Measurements from ENCODE around the gene HOXC9.

The HOXC9 gene

GRCh38 chr12:53984901-53985691, 14.9 kb upstream of the HOXC9 start, which contains the start of gene HOXC10:
HOXC10 (plus strand) TSS chr12:53985146; CDS start chr12:53985260, 114 bp downstream.
- no peaks in the 10 kb centered on the region for H3K36me3 ChIP-seq
- H3K9me3 ChIP-seq (ENCODE audit: severe bottlenecking): no peaks in the 10 kb centered on the region
- peak within 1 kb of the TSS; percentile 71 for H3K4me3 ChIP-seq (ENCODE audit: low read depth, low read length)
- TF ChIP-seq CTCF (IDR thresholded peaks at IDR 0.05; ENCODE audit: low read depth, low read length): peak; percentile 86
- no peaks in the 10 kb centered on the region for H3K27me3 ChIP-seq (ENCODE audit: insufficient read depth, low read depth, severe bottlenecking)
- DNase-seq: peak; percentile 96
- peak within 1 kb of the TSS; percentile 44 for H3K27ac ChIP-seq

DNA sequence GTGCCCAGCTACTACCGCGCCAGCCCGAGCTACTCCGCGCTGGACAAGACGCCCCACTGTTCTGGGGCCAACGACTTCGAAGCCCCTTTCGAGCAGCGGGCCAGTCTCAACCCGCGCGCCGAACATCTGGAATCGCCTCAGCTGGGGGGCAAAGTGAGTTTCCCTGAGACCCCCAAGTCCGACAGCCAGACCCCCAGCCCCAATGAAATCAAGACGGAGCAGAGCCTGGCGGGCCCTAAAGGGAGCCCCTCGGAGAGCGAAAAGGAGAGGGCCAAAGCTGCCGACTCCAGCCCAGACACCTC, 14.3 kb upstream of the HOXC9 start:
- Histone ChIP-seq H3K9me3 (ENCODE audit: severe bottlenecking) (no peaks in the 10 kb centered on the region), H3K27ac (peak overlapping the region; percentile 44), H3K36me3 (no peaks in the 10 kb centered on the region), H3K27me3 (ENCODE audit: insufficient read depth, low read depth, severe bottlenecking) (no peaks in the 10 kb centered on the region), H3K4me3 (ENCODE audit: low read depth, low read length) (peak overlapping the region; percentile 71)
- no peak for DNase-seq
- TF ChIP-seq CTCF (IDR thresholded peaks at IDR 0.05; ENCODE audit: low read depth, low read length): no peak

DNA sequence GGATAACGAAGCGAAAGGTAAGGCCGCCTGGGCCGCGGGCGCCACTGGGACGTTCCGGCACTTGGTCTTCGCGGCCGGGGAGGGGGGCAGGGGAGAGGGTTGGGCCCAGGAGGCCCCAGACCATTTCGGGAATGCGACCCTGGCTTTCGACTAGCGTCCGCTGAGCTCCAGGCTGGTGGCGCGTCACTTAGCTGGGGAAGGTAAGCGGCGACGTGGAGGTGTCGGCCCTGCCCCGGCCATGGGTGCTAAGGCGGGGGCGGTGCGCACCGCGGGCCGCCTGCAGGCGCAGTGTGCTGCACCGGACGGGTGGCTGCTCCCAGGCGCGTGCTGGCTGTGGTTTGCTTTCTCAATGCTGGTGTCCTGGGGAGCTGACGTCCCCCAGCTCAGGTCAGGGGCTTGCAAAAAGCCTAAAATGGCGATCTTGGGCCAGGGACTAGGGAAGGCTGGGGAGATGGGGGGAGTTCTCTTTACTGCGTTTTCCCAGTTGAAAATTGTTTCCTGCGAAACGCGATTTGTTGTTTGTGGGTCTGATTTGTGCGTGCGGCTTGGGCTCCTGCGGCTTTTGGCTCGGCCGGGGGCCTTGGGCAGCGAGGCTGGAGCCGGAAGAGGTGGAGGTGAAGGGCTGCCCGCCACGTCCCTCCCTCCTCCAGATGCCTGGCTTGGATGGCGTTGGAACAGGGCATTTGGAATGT, 13.8 kb upstream of the HOXC9 start:
- Histone ChIP-seq H3K9me3 (ENCODE audit: severe bottlenecking) (no peaks in the 10 kb centered on the region), H3K36me3 (no peaks in the 10 kb centered on the region), H3K27ac (peak overlapping the region; percentile 44), H3K27me3 (ENCODE audit: insufficient read depth, low read depth, severe bottlenecking) (no peaks in the 10 kb centered on the region), H3K4me3 (ENCODE audit: low read depth, low read length) (peak overlapping the region; percentile 71)
- DNase-seq: no peak
- TF ChIP-seq CTCF (IDR thresholded peaks at IDR 0.05; ENCODE audit: low read depth, low read length): no peak

GRCh38 chr12:53986686-53987483, 13.1 kb upstream of the HOXC9 start:
- no peak for TF ChIP-seq CTCF (IDR thresholded peaks at IDR 0.05; ENCODE audit: low read depth, low read length)
- Histone ChIP-seq H3K9me3 (ENCODE audit: severe bottlenecking) (no peaks in the 10 kb centered on the region), H3K4me3 (ENCODE audit: low read depth, low read length) (peak overlapping the region; percentile 71), H3K36me3 (no peaks in the 10 kb centered on the region), H3K27me3 (ENCODE audit: insufficient read depth, low read depth, severe bottlenecking) (no peaks in the 10 kb centered on the region), H3K27ac (no peak overlapping the region)
- no peak for DNase-seq

- Histone ChIP-seq H3K27ac (no peak overlapping the region), H3K9me3 (ENCODE audit: severe bottlenecking) (no peaks in the 10 kb centered on the region), H3K4me3 (ENCODE audit: low read depth, low read length) (no peak overlapping the region), H3K36me3 (no peaks in the 10 kb centered on the region), H3K27me3 (ENCODE audit: insufficient read depth, low read depth, severe bottlenecking) (no peaks in the 10 kb centered on the region)
- DNase-seq: no peak
- no peak for TF ChIP-seq CTCF (IDR thresholded peaks at IDR 0.05; ENCODE audit: low read depth, low read length)
These were observed 12.2 kb upstream of the HOXC9 start for GRCh38 chr12:53987787-53988230.
